ENCODE data around the gene IRF2BPL.

- TF ChIP-seq, protein P1, sequence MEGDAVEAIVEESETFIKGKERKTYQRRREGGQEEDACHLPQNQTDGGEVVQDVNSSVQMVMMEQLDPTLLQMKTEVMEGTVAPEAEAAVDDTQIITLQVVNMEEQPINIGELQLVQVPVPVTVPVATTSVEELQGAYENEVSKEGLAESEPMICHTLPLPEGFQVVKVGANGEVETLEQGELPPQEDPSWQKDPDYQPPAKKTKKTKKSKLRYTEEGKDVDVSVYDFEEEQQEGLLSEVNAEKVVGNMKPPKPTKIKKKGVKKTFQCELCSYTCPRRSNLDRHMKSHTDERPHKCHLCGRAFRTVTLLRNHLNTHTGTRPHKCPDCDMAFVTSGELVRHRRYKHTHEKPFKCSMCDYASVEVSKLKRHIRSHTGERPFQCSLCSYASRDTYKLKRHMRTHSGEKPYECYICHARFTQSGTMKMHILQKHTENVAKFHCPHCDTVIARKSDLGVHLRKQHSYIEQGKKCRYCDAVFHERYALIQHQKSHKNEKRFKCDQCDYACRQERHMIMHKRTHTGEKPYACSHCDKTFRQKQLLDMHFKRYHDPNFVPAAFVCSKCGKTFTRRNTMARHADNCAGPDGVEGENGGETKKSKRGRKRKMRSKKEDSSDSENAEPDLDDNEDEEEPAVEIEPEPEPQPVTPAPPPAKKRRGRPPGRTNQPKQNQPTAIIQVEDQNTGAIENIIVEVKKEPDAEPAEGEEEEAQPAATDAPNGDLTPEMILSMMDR (IDR thresholded peaks at IDR 0.05), result no peak
- no peak for TF ChIP-seq POLR2A (IDR thresholded peaks at IDR 0.05)
Measured at GRCh38 chr14:76976240-76977005, 52.1 kb downstream of the IRF2BPL start.
